ENCODE results near the gene OPA1. TPM values are rescaled to one million over a fixed set of nuclear protein-coding genes. Genes with fewer than 3 reads are reported as not detected.

OPA1 gene
- total and polyA plus RNA-seq, 4 donors = 13.2 to 54.5 (median 33.4) TPM

GRCh38 chr3:193574488-193575070, 18.4 kb upstream of the OPA1 start (continued):
- TF ChIP-seq EGR1 (IDR thresholded peaks at IDR 0.05; ENCODE audit: low read depth in 2 of 2) (no peak), JUND (IDR thresholded peaks at IDR 0.05) (no peak), REST (IDR thresholded peaks at IDR 0.05) (no peak), TAF1 (conservative IDR thresholded peaks at IDR 0.05) (no peak)

- WGBS = 84% methylated on average over 9 of the region's 9 CpGs
- Histone ChIP-seq H3K4me3 (ENCODE audit: low read depth in 1 of 3, low read length in 3 of 3) (no peak overlapping the region), H3K27me3 (ENCODE audit: control insufficient read depth in 4 of 4, insufficient read depth in 4 of 4, low read length in 3 of 4) (no peaks in the 10 kb centered on the region), H3K36me3 (ENCODE audit: control insufficient read depth in 4 of 4, insufficient read depth in 3 of 4, low read depth in 1 of 4, low read length in 3 of 4) (no peaks in the 10 kb centered on the region), H3K9me3 (ENCODE audit: control insufficient read depth in 4 of 4, low read length in 3 of 4) (no peaks in the 10 kb centered on the region), H3K27ac (ENCODE audit: low read depth in 1 of 2, low read length in 2 of 2) (no peak overlapping the region), H3K4me1 (ENCODE audit: control insufficient read depth in 4 of 4, insufficient read depth in 4 of 4, low read length in 3 of 4) (no peaks in the 10 kb centered on the region), H3K9ac (ENCODE audit: low read depth in 1 of 2, low read length in 2 of 2) (no peak overlapping the region)
- TF ChIP-seq HNF4G (IDR thresholded peaks at IDR 0.05) = no peak
- TF ChIP-seq SP1 (IDR thresholded peaks at IDR 0.05) = no peak
- TF ChIP-seq JUND (IDR thresholded peaks at IDR 0.05) = no peak
- no peak for TF ChIP-seq HNF4A (conservative IDR thresholded peaks at IDR 0.05)
- TF ChIP-seq, protein P1, sequence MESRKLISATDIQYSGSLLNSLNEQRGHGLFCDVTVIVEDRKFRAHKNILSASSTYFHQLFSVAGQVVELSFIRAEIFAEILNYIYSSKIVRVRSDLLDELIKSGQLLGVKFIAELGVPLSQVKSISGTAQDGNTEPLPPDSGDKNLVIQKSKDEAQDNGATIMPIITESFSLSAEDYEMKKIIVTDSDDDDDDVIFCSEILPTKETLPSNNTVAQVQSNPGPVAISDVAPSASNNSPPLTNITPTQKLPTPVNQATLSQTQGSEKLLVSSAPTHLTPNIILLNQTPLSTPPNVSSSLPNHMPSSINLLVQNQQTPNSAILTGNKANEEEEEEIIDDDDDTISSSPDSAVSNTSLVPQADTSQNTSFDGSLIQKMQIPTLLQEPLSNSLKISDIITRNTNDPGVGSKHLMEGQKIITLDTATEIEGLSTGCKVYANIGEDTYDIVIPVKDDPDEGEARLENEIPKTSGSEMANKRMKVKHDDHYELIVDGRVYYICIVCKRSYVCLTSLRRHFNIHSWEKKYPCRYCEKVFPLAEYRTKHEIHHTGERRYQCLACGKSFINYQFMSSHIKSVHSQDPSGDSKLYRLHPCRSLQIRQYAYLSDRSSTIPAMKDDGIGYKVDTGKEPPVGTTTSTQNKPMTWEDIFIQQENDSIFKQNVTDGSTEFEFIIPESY (IDR thresholded peaks at IDR 0.05) = no peak
- TF ChIP-seq REST (IDR thresholded peaks at IDR 0.05) = no peak
- TF ChIP-seq MAX (IDR thresholded peaks at IDR 0.05) = no peak
- no peak for TF ChIP-seq YY1 (IDR thresholded peaks at IDR 0.05)
- no peak for TF ChIP-seq EGR1 (IDR thresholded peaks at IDR 0.05; ENCODE audit: low read depth in 2 of 2)
- TF ChIP-seq RXRA (IDR thresholded peaks at IDR 0.05) = no peak
- no peak for TF ChIP-seq CTCF (IDR thresholded peaks at IDR 0.05; ENCODE audit: low read depth, low read length, missing input control)
- TF ChIP-seq FOXA1 (IDR thresholded peaks at IDR 0.05) = no peak
- TF ChIP-seq NR2F2 (IDR thresholded peaks at IDR 0.05) = no peak
- TF ChIP-seq RAD21 (IDR thresholded peaks at IDR 0.05) = no peak
- TF ChIP-seq GABPA (IDR thresholded peaks at IDR 0.05 in 1 of 2, conservative IDR thresholded peaks at IDR 0.05 in 1 of 2) = no peak
- no peak for DNase-seq (ENCODE audit: low spot score)
Measured at GRCh38 chr3:193585530-193585929, 7.5 kb upstream of the OPA1 start.
